KOPT-K1 (cell line): ENCODE measurements around the gene DROSHA.

Source experiments
- H3K27ac ChIP-seq: fragments of 200-600 bp; sonication (generic); 2 replicates; pipeline ENCODE4 v1.5.1; 2016; ENCODE audit warnings: antibody characterized with exemption, mild to moderate bottlenecking, low read depth, low read length; ENCODE audit not compliant: poor library complexity, severe bottlenecking
- H3K36me3 ChIP-seq: fragments of 200-600 bp; sonication (generic); 2 replicates; pipeline ENCODE4 v1.5.1; 2017; ENCODE audit warnings: antibody characterized with exemption, mild to moderate bottlenecking, low read length, moderate library complexity; ENCODE audit not compliant: insufficient read depth
- H3K9me3 ChIP-seq: fragments of 200-600 bp; sonication (generic); 2 replicates; pipeline ENCODE4 v1.5.1; 2017; ENCODE audit warnings: antibody characterized with exemption, low read length, mild to moderate bottlenecking; ENCODE audit not compliant: insufficient read depth, poor library complexity, severe bottlenecking

The DROSHA gene

GRCh38 chr5:31487506-31487905 is 44.4 kb downstream of the DROSHA start:
- Histone ChIP-seq H3K36me3 (peaks cover 98% of the 10 kb centered on the region), H3K27ac (no peak overlapping the region), H3K9me3 (no peaks in the 10 kb centered on the region)

- peaks cover 98% of the 10 kb centered on the region for H3K36me3 ChIP-seq
- no peak overlapping the region for H3K27ac ChIP-seq
- no peaks in the 10 kb centered on the region for H3K9me3 ChIP-seq
These were observed 45.5 kb downstream of the DROSHA start for GRCh38 chr5:31486441-31486840.

GRCh38 chr5:31485376-31486207 is 46.3 kb downstream of the DROSHA start:
- Histone ChIP-seq H3K36me3 (peaks cover 98% of the 10 kb centered on the region), H3K9me3 (no peaks in the 10 kb centered on the region)

GRCh38 chr5:31481531-31482165 is 50.2 kb downstream of the DROSHA start:
- Histone ChIP-seq H3K27ac (no peak overlapping the region), H3K36me3 (peaks cover 89% of the 10 kb centered on the region), H3K9me3 (no peaks in the 10 kb centered on the region)

More at GRCh38 chr5:31485376-31486207, 46.3 kb downstream of the DROSHA start:
- no peak overlapping the region for H3K27ac ChIP-seq

GRCh38 chr5:31479706-31480105 is 52.2 kb downstream of the DROSHA start:
- peaks cover 87% of the 10 kb centered on the region for H3K36me3 ChIP-seq
- no peaks in the 10 kb centered on the region for H3K9me3 ChIP-seq

GRCh38 chr5:31478901-31479300 is 53.0 kb downstream of the DROSHA start:
- Histone ChIP-seq H3K9me3 (no peaks in the 10 kb centered on the region), H3K36me3 (peaks cover 87% of the 10 kb centered on the region), H3K27ac (no peak overlapping the region)

More at GRCh38 chr5:31479706-31480105, 52.2 kb downstream of the DROSHA start:
- no peak overlapping the region for H3K27ac ChIP-seq

- Histone ChIP-seq H3K36me3 (peaks cover 87% of the 10 kb centered on the region), H3K27ac (no peak overlapping the region), H3K9me3 (no peaks in the 10 kb centered on the region)
These were observed 53.9 kb downstream of the DROSHA start for GRCh38 chr5:31477971-31478370.

GRCh38 chr5:31477516-31477915 is 54.4 kb downstream of the DROSHA start:
- peaks cover 87% of the 10 kb centered on the region for H3K36me3 ChIP-seq
- H3K27ac ChIP-seq, result no peak overlapping the region
- H3K9me3 ChIP-seq, result no peaks in the 10 kb centered on the region

DNA sequence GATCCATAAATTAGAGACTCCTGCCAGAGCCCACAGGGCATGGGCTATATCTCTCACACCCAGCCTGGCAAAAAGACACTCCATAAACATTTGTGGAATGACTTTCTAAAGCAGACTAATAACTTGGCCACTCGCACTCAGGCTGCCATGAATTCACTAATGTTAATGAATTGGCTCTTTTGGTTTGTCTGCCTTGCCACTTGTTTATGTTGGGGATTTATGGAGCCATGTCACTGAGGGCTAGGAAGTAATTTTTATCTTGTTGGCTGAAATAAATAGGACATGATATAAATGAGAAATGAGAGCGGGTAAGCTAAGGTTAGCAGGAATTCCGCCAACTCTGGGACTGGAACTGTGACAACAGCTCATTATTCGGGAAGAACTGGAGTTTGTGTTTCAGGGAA is 55.2 kb downstream of the DROSHA start:
- Histone ChIP-seq H3K27ac (no peak overlapping the region), H3K9me3 (no peaks in the 10 kb centered on the region), H3K36me3 (peaks cover 87% of the 10 kb centered on the region)

- H3K36me3 ChIP-seq, result peaks cover 80% of the 10 kb centered on the region
- no peak overlapping the region for H3K27ac ChIP-seq
- no peaks in the 10 kb centered on the region for H3K9me3 ChIP-seq
These were observed 60.0 kb downstream of the DROSHA start for GRCh38 chr5:31471916-31472315.

DNA sequence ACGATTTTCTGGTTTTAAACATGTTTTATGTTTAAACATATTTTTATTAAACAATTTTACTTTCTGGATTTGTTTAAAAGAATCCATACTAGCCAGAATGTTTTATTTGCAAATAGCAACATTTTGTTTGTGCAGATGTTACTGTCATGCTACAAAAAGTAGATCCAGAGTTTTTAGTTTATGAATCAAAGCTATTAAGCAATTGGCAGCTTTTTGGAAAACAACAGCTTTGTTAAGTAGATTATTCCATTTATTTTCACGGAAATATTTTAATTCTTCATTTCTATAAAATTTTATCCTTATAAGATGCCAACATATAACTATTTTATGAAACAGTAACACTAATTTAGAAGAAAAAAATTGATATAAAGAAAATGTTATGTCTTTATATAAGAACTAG is 60.9 kb downstream of the DROSHA start:
- Histone ChIP-seq H3K9me3 (no peaks in the 10 kb centered on the region), H3K27ac (no peak overlapping the region), H3K36me3 (peaks cover 86% of the 10 kb centered on the region)

DNA sequence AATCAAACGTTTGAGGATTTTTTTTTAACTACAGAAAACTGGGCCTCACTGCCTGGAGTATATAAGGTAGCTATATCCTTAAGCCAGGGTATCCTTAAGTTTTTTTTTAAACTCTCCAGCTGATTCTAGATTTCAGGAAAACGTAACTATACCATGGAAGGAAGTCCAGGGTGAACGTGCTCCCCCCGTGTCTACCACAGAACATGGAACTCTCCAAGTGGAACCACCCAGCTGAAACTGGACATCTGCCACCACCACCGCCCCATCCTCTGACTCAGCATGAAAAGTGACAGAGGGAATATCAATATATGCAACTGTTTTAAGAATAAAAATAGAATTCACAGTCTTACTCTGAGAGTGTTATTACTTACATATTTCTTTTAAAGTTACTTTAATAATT is 61.3 kb downstream of the DROSHA start:
- no peak overlapping the region for H3K27ac ChIP-seq

DNA sequence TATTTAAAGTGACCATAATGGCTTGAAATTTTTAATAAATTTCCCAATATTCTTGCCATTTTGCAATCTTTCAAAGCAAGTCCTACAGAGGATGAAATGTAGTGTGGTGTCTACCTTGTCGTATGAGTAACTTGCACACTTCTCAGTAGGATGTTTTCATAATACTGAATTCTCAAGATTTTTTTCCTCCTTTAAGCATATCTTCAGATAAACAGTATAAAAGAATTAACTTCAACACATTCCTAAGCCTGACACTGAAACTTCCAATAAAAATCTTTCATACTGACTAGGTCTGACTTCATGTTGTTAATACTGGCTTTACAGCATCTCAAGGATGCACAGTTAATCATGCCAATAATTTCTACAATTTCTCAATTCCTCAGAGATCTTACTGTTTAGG is 62.0 kb downstream of the DROSHA start:
- Histone ChIP-seq H3K27ac (no peak overlapping the region), H3K36me3 (peaks cover 86% of the 10 kb centered on the region), H3K9me3 (no peaks in the 10 kb centered on the region)

More for the DNA sequence above, 61.3 kb downstream of the DROSHA start:
- no peaks in the 10 kb centered on the region for H3K9me3 ChIP-seq
- H3K36me3 ChIP-seq, result peaks cover 86% of the 10 kb centered on the region

DNA sequence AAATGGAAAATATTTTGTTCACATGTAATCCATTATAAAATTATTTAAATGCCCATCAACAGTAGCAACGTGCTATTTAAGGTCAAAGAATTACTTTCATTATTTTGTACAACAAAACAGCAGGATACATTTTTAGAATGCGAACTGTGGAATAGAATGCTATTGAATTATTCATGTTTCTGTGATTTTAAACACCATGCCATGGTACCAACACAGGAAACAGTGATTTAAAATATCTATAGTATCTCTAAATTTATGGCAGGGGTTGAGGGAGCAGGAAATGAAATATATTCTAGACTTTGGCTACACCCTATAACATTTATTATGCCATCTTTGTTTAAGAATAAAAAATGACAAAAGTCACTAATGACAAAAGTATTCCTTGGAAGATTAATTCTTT is 62.4 kb downstream of the DROSHA start:
- H3K9me3 ChIP-seq, result no peaks in the 10 kb centered on the region
- peaks cover 86% of the 10 kb centered on the region for H3K36me3 ChIP-seq
- H3K27ac ChIP-seq, result no peak overlapping the region

- H3K36me3 ChIP-seq, result peaks cover 90% of the 10 kb centered on the region
- H3K27ac ChIP-seq, result no peak overlapping the region
- no peaks in the 10 kb centered on the region for H3K9me3 ChIP-seq
These were observed 66.6 kb downstream of the DROSHA start for GRCh38 chr5:31465291-31465690.

- no peaks in the 10 kb centered on the region for H3K9me3 ChIP-seq
- peaks cover 99% of the 10 kb centered on the region for H3K36me3 ChIP-seq
- H3K27ac ChIP-seq, result no peak overlapping the region
These were observed 67.8 kb downstream of the DROSHA start for GRCh38 chr5:31464081-31464480.
